ENCODE measurements around the gene HAND1.

DNA sequence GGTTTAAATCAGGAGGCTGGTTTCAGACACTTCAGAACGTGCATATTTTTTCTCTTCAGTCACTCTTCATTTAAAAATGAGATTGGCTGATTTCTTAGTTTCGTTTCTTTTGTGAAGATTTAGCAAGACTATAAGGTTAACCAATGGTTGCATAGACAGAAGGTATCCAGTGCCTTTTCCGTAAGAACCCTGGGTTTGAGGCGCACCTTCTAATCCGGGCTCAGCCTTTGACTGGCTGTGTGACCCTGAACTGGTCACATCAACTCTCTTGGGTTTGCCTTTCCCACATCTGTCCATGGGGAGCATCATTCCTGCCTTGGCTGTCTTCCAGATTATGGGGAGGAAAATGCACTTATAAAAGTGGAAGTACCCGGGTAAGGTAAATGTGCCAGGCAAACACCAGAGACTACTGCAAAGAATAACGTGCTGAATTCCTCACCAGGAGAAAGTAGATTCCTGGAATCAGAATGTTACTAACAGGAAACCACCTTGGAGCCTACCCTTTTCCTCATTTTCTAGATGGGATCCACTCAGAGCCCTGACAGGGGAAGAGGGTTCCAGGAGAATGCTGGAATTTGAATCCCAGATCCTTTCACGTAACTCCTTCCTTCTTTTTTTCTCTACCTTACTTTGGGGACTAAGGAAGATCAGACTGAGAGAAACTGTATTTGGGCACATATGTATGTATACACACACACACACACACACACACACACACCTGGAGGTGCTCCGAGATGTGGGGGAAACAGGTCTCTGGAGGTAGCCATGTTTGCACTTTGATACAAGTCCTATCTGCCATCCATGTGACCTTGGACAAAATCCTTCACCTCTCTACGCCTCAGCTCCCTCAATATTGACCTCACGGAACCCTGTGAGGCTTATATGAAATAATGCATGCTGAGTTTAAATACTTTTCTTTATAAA is 6.8 kb downstream of the HAND1 start:
- TF ChIP-seq CC2D1A (IDR thresholded peaks at IDR 0.05) (no peak), MTA1 (IDR thresholded peaks at IDR 0.05; ENCODE audit: borderline replicate concordance) (no peak), ZNF695 (CRISPR knock-in tag; IDR thresholded peaks at IDR 0.05) (no peak), POLR2A (conservative IDR thresholded peaks at IDR 0.05) (no peak), POLR2H (tag; IDR thresholded peaks at IDR 0.05; ENCODE audit: low read depth) (no peak), MYNN (IDR thresholded peaks at IDR 0.05) (no peak), MYNN (CRISPR knock-in tag; IDR thresholded peaks at IDR 0.05) (no peak), EZH2 (IDR thresholded peaks at IDR 0.05; ENCODE audit: borderline replicate concordance, low read depth, low read length) (no peak), RBBP5 (IDR thresholded peaks at IDR 0.05; ENCODE audit: borderline replicate concordance, insufficient read depth, low read length, poor library complexity, severe bottlenecking) (no peak), TAF1 (IDR thresholded peaks at IDR 0.05; ENCODE audit: control insufficient read depth, extremely low read depth, insufficient read depth, low read length, severe bottlenecking) (no peak)
- TF ChIP-seq, protein P1, sequence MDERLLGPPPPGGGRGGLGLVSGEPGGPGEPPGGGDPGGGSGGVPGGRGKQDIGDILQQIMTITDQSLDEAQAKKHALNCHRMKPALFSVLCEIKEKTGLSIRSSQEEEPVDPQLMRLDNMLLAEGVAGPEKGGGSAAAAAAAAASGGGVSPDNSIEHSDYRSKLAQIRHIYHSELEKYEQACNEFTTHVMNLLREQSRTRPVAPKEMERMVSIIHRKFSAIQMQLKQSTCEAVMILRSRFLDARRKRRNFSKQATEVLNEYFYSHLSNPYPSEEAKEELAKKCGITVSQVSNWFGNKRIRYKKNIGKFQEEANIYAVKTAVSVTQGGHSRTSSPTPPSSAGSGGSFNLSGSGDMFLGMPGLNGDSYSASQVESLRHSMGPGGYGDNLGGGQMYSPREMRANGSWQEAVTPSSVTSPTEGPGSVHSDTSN (CRISPR knock-in tag; IDR thresholded peaks at IDR 0.05; ENCODE audit: low read depth) = no peak
- TF ChIP-seq, protein P1 (tag; conservative IDR thresholded peaks at IDR 0.05; ENCODE audit: low read depth) = no peak
